ENCODE measurements around the gene COA7. TPM values are rescaled to one million over a fixed set of nuclear protein-coding genes. Genes with fewer than 3 reads are reported as not detected.

Gene COA7
- polyA plus RNA-seq, 1 of the 3 experiments (the other 2 are of a cell fraction): 9.0 TPM

DNA sequence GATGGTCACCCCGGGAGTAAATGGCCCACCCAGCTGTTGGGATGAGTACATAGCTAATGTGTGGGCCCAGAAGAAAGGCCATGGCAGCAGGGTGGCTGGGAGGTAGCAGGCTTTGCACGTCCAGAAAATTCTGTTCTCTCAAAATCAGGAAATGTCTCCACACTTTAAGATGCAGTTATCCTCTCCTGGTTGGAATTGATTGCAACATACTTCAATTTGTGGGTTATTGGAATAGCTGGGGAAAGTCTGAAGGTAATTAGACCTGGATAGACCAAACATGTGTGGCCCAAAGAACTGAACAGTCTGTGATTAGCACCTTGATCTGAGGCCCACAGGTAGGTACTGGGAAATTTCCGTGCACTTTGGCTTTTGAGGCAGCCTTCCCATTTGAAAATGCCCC is 30.2 kb downstream of the COA7 start (continued):
- TF ChIP-seq EP300 (IDR thresholded peaks at IDR 0.05; ENCODE audit: borderline replicate concordance in 1 of 2, low read depth in 1 of 2, low read length in 1 of 2): no peak
- TF ChIP-seq, protein P1, sequence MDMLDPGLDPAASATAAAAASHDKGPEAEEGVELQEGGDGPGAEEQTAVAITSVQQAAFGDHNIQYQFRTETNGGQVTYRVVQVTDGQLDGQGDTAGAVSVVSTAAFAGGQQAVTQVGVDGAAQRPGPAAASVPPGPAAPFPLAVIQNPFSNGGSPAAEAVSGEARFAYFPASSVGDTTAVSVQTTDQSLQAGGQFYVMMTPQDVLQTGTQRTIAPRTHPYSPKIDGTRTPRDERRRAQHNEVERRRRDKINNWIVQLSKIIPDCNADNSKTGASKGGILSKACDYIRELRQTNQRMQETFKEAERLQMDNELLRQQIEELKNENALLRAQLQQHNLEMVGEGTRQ (IDR thresholded peaks at IDR 0.05; ENCODE audit: borderline replicate concordance, low read depth, low read length): no peak
- TF ChIP-seq TEAD4 (IDR thresholded peaks at IDR 0.05; ENCODE audit: borderline replicate concordance, insufficient read depth): no peak

DNA sequence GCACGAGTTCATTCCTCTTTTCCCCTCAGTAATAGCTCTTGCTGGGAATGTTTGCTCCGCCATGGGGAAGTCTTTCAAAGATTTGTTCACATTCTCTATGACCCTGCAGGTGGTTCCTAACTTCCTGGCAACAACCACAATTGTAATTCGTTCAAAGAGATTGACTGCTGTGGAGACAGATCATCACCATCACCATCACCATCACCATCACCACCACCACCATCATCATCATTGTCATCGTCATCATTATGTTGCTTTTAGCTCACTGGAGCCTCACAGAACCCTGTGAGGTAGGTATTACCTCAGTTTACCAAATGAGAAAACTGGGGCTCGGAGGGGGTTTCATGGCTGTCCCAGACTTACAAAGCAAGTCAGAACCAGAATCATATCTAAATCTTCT is 30.9 kb downstream of the COA7 start:
- Histone ChIP-seq H3F3A (replicated peaks; ENCODE audit: insufficient read depth) (no peaks in the 10 kb centered on the region), H3K27ac (ENCODE audit: low read depth in 2 of 2, low read length in 1 of 2) (no peak overlapping the region), H4K20me1 (ENCODE audit: insufficient read depth) (no peaks in the 10 kb centered on the region), H2AFZ (ENCODE audit: low read depth) (no peak overlapping the region), H3K4me1 (ENCODE audit: control insufficient read depth in 1 of 2, insufficient read depth in 2 of 2, low read depth in 1 of 2, low read length in 1 of 2) (peaks cover 0 to 4% of the 10 kb centered on the region in 2 experiments; a peak in 2 of 4 replicates), H3K9me2 (no peaks in the 10 kb centered on the region), H3K4me2 (no peak overlapping the region), H3K4me3 (ENCODE audit: low read depth in 2 of 2, low read length in 1 of 2) (no peak overlapping the region), H3K79me2 (ENCODE audit: insufficient read depth) (no peaks in the 10 kb centered on the region), H3K9ac (no peak overlapping the region), H3K27me3 (ENCODE audit: insufficient read depth) (no peaks in the 10 kb centered on the region), H3K36me3 (replicated peaks in 1 of 2; ENCODE audit: control insufficient read depth in 1 of 2, insufficient read depth in 2 of 2, low read length in 1 of 2) (no peaks in the 10 kb centered on the region), H3K9me3 (no peaks in the 10 kb centered on the region)
- ChIA-PET CTCF (interaction anchor here (1.5 to 2.9 kb wide), 2 partner anchors 19 kb away, joined by 3 to 13 read pairs; no protein-coding TSS in a partner anchor), POLR2A (no interaction called here)
- 81% methylated on average over 5 of the region's 5 CpGs for WGBS (ENCODE audit: low lambda C conversion rate)
- TF ChIP-seq, protein P2, sequence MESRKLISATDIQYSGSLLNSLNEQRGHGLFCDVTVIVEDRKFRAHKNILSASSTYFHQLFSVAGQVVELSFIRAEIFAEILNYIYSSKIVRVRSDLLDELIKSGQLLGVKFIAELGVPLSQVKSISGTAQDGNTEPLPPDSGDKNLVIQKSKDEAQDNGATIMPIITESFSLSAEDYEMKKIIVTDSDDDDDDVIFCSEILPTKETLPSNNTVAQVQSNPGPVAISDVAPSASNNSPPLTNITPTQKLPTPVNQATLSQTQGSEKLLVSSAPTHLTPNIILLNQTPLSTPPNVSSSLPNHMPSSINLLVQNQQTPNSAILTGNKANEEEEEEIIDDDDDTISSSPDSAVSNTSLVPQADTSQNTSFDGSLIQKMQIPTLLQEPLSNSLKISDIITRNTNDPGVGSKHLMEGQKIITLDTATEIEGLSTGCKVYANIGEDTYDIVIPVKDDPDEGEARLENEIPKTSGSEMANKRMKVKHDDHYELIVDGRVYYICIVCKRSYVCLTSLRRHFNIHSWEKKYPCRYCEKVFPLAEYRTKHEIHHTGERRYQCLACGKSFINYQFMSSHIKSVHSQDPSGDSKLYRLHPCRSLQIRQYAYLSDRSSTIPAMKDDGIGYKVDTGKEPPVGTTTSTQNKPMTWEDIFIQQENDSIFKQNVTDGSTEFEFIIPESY (IDR thresholded peaks at IDR 0.05; ENCODE audit: borderline replicate concordance, low read depth): no peak
- no peak for TF ChIP-seq NRF1 (IDR thresholded peaks at IDR 0.05; ENCODE audit: low read depth, low read length)
- no peak for DNase-seq

DNA sequence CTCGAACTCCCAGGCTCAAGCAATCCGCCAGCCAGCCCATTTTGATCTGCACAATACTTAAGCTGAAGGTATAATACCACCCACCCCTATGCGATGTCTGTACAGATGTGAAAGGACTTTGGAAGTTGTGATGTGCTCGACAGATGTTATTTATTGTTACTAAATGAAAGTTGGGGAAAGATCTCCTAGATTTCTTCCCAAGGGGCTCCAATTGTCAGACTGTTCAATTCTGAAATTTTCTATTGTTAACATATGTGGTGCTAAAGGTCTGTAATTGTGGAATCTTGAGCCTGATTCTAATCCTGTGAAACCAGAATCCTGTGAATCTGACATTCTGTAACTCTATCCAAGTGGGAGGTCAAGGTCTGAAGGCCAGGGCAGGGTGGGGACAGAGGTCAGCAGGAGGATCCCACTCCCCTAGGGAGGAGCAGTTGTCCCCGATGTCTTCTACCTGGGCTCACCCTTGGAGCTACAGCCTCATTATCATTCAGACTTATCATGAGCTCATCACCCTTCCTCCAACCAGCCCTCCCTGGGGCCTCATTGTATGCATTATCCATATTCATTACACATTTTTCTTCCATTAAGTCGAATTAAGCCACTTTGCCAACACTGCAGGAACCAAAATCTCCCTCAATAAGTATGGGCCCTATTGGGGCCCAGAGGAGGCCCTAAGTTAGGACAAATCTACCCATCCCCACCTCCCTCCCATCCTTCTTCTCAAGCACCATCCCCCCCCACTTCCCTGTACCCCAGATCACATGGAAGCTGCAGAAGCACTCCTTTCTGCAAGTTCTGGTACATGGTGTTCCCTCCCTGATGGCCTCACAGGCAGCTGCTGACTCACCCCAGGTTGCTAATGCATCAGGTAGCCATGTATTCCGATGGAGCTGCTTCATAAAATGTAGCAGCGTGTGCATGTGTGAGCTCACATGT is 32.9 kb downstream of the COA7 start:
- H4K20me1 ChIP-seq (ENCODE audit: insufficient read depth): no peaks in the 10 kb centered on the region
- H3K27ac ChIP-seq (ENCODE audit: low read depth in 2 of 2, low read length in 1 of 2): no peak overlapping the region
- H3K4me2 ChIP-seq: no peak overlapping the region
- no peak overlapping the region for H2AFZ ChIP-seq (ENCODE audit: low read depth)
- no peaks in the 10 kb centered on the region for H3K36me3 ChIP-seq (replicated peaks in 1 of 2; ENCODE audit: control insufficient read depth in 1 of 2, insufficient read depth in 2 of 2, low read length in 1 of 2)
- no peak overlapping the region for H3K4me3 ChIP-seq (ENCODE audit: low read depth in 2 of 2, low read length in 1 of 2)
- no peaks in the 10 kb centered on the region for H3K79me2 ChIP-seq (ENCODE audit: insufficient read depth)
- WGBS (ENCODE audit: low lambda C conversion rate): 88% methylated on average over 7 of the region's 8 CpGs
- H3F3A ChIP-seq (replicated peaks; ENCODE audit: insufficient read depth): no peaks in the 10 kb centered on the region
- TF ChIP-seq, protein P3, sequence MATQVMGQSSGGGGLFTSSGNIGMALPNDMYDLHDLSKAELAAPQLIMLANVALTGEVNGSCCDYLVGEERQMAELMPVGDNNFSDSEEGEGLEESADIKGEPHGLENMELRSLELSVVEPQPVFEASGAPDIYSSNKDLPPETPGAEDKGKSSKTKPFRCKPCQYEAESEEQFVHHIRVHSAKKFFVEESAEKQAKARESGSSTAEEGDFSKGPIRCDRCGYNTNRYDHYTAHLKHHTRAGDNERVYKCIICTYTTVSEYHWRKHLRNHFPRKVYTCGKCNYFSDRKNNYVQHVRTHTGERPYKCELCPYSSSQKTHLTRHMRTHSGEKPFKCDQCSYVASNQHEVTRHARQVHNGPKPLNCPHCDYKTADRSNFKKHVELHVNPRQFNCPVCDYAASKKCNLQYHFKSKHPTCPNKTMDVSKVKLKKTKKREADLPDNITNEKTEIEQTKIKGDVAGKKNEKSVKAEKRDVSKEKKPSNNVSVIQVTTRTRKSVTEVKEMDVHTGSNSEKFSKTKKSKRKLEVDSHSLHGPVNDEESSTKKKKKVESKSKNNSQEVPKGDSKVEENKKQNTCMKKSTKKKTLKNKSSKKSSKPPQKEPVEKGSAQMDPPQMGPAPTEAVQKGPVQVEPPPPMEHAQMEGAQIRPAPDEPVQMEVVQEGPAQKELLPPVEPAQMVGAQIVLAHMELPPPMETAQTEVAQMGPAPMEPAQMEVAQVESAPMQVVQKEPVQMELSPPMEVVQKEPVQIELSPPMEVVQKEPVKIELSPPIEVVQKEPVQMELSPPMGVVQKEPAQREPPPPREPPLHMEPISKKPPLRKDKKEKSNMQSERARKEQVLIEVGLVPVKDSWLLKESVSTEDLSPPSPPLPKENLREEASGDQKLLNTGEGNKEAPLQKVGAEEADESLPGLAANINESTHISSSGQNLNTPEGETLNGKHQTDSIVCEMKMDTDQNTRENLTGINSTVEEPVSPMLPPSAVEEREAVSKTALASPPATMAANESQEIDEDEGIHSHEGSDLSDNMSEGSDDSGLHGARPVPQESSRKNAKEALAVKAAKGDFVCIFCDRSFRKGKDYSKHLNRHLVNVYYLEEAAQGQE (IDR thresholded peaks at IDR 0.05; ENCODE audit: low read depth, low read length): no peak
- H3K4me1 ChIP-seq (ENCODE audit: control insufficient read depth in 1 of 2, insufficient read depth in 2 of 2, low read depth in 1 of 2, low read length in 1 of 2): peaks cover 0 to 4% of the 10 kb centered on the region in 2 experiments; a peak in 2 of 4 replicates
- H3K9me3 ChIP-seq: no peaks in the 10 kb centered on the region
- no peak for DNase-seq
- H3K27me3 ChIP-seq (ENCODE audit: insufficient read depth): no peaks in the 10 kb centered on the region
- H3K9ac ChIP-seq: no peak overlapping the region
- H3K9me2 ChIP-seq: no peaks in the 10 kb centered on the region
- ChIA-PET CTCF (interaction anchor here (1.1 kb wide), 2 partner anchors 21 to 539 kb away, joined by 4 read pairs; no protein-coding TSS in a partner anchor), POLR2A (no interaction called here)
